ENCODE results near the gene ADGB. TPM values are rescaled to one million over a fixed set of nuclear protein-coding genes. Genes with fewer than 3 reads are reported as not detected.

Gene ADGB
- total RNA-seq, 6 experiments from 2014 or later: not detected

DNA sequence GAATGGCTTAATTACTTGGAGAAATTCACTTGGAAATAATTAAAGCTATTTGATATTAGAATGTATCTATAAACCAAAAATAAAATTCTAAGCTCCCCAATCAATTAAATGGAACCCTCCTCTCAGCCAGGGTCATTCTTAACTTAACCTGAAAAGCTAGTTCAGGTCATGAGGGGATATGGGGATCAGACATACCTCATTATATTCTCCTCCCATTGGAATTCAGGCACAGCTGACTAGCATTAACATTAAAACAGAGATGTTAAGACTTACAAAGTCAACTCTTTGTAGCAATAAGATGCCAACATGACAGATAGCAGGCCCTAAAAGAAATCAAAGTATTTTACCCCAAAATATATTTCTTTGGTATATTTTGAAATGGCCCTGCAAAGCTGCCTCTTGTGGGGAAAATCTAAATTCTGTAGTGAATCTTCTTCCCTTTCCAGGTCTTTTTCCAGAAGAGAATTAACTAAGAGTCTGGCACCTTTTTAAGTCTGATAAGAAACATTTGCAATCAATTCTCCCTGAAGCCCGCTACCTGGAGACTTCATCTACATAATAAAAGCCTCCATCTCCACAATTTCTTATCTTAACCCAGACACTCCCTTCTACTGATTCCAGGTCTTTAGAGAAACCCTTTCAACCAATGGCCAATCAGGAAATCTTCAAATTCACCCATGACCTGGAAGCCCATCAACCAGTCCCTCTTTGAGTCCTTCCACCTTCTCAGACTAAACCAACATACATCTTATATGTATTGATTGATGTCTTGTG is 231.2 kb downstream of the ADGB start:
- Mint-ChIP-seq H3K27me3 (ENCODE audit: insufficient read depth) (no peaks in the 10 kb centered on the region), H3K4me1 (ENCODE audit: low read depth) (no peaks in the 10 kb centered on the region), H3K36me3 (ENCODE audit: low read depth) (no peaks in the 10 kb centered on the region), H3K4me3 (no peak overlapping the region), H3K27ac (no peak overlapping the region), H3K9me3 (no peaks in the 10 kb centered on the region)
- DNase-seq: no peak
- TF ChIP-seq, protein P1, sequence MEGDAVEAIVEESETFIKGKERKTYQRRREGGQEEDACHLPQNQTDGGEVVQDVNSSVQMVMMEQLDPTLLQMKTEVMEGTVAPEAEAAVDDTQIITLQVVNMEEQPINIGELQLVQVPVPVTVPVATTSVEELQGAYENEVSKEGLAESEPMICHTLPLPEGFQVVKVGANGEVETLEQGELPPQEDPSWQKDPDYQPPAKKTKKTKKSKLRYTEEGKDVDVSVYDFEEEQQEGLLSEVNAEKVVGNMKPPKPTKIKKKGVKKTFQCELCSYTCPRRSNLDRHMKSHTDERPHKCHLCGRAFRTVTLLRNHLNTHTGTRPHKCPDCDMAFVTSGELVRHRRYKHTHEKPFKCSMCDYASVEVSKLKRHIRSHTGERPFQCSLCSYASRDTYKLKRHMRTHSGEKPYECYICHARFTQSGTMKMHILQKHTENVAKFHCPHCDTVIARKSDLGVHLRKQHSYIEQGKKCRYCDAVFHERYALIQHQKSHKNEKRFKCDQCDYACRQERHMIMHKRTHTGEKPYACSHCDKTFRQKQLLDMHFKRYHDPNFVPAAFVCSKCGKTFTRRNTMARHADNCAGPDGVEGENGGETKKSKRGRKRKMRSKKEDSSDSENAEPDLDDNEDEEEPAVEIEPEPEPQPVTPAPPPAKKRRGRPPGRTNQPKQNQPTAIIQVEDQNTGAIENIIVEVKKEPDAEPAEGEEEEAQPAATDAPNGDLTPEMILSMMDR (IDR thresholded peaks at IDR 0.05): no peak

DNA sequence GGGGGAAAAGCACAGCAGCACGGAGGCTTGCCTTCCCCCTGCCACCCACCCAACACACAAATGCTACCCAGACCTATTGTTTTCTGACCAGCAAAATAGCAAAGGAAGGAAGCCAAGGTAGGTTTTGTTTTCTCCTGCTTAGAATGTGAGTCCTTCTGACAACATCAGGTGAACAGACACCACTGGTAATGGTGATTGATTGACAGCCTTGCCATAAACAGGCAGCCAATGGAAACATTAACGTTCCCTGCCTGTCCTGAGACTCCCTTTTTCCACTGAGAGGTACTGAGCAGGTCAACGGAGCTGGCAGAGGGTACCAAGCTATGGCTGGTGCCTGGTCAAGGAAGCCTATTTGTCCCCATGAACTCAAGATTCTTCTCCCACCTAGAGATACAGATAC is 234.4 kb downstream of the ADGB start:
- no peaks in the 10 kb centered on the region for H3K4me1 Mint-ChIP-seq (ENCODE audit: low read depth)
- TF ChIP-seq, protein P1 (IDR thresholded peaks at IDR 0.05): no peak

DNA sequence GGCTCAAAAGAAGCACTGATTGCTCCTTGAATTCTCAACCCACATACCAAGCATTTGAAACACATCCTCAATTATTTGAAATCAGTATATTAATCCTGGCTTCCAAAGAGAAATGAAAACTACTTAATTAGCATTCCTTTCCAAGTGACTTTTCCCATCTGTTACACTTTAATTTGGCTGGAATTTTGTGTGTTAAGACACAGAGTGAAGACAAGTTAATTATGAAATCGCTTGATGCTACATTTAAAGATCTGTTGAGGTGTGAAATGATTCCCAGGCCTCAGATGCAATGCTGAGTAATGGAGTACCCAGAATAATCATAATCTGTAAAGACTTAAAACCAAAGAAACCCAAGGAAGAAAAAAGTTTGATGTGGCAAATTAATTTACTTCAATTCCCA is 241.4 kb downstream of the ADGB start:
- Mint-ChIP-seq H3K27ac (no peak overlapping the region), H3K27me3 (ENCODE audit: insufficient read depth) (peaks cover 2% of the 10 kb centered on the region), H3K36me3 (ENCODE audit: low read depth) (peaks cover 8% of the 10 kb centered on the region; the same call in 1 of the 2 replicates), H3K9me3 (no peaks in the 10 kb centered on the region), H3K4me1 (ENCODE audit: low read depth) (no peaks in the 10 kb centered on the region), H3K4me3 (no peak overlapping the region)
- TF ChIP-seq, protein P1 (IDR thresholded peaks at IDR 0.05): no peak
- DNase-seq: no peak

More for the DNA sequence above, 234.4 kb downstream of the ADGB start:
- H3K36me3 Mint-ChIP-seq (ENCODE audit: low read depth): no peaks in the 10 kb centered on the region
- no peak overlapping the region for H3K4me3 Mint-ChIP-seq
- no peaks in the 10 kb centered on the region for H3K27me3 Mint-ChIP-seq (ENCODE audit: insufficient read depth)
- no peaks in the 10 kb centered on the region for H3K9me3 Mint-ChIP-seq
- no peak overlapping the region for H3K27ac Mint-ChIP-seq
- DNase-seq: no peak

DNA sequence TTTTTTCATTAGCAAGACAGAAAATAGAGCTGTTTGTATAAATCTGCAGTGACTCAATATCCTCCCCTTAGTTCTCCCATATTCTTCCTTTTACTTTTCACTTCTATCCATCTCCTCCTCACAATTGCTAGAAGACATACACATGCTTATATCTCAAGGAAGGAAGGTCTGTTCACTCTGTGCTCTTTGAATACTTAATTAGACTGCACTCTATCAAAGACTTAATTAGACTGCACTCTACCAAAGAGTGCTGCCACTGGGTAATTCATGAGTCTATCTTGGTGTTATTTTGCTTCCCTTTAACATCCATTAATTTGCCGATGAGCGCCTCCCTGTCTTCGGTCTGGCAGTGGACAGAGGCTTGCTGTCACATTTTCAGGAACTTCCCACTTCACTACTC is 241.9 kb downstream of the ADGB start:
- H3K9me3 Mint-ChIP-seq: no peaks in the 10 kb centered on the region
- TF ChIP-seq, protein P1 (IDR thresholded peaks at IDR 0.05): no peak
- peaks cover 2% of the 10 kb centered on the region for H3K27me3 Mint-ChIP-seq (ENCODE audit: insufficient read depth)
- H3K36me3 Mint-ChIP-seq (ENCODE audit: low read depth): peaks cover 10% of the 10 kb centered on the region; the same call in 1 of the 2 replicates
- H3K4me1 Mint-ChIP-seq (ENCODE audit: low read depth): no peaks in the 10 kb centered on the region
- DNase-seq: no peak
- no peak overlapping the region for H3K4me3 Mint-ChIP-seq
- H3K27ac Mint-ChIP-seq: no peak overlapping the region

DNA sequence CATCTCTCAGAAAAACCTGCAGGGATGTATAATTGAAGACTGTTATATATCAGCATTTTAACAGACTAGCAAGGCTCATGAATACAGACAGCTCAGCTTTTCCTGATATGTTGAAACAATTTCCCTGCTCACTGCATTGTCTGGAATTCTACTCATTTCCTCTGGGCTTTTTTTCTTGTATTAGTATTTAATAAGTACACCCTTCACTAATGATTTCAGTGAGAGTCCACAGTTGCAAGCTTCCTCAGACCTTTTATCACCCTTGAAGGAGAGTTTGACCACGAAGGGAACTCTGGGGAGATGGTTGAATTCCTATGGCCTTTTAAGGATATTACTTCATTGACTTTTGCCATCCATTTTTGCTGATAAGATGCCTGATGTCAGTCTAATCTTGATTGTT is 248.7 kb downstream of the ADGB start:
- TF ChIP-seq, protein P1 (IDR thresholded peaks at IDR 0.05): no peak
- H3K36me3 Mint-ChIP-seq (ENCODE audit: low read depth): peaks cover 41% of the 10 kb centered on the region
- no peak for DNase-seq
- peaks cover 6% of the 10 kb centered on the region; the same call in 1 of the 2 replicates for H3K27me3 Mint-ChIP-seq (ENCODE audit: insufficient read depth)
- H3K9me3 Mint-ChIP-seq: peaks cover 10% of the 10 kb centered on the region
- H3K4me1 Mint-ChIP-seq (ENCODE audit: low read depth): peaks cover 36% of the 10 kb centered on the region
- H3K27ac Mint-ChIP-seq: no peak overlapping the region
- no peak overlapping the region for H3K4me3 Mint-ChIP-seq
